Activated T-cell treated with anti-CD3 and anti-CD28 coated beads for 48 hours (primary cell): ENCODE data around the gene DAZAP2.

Source experiments
- DNase-seq: peaks from one replicate; pipeline ENCODE4 v3.0.0-alpha.2; 2020; ENCODE audit warnings: low read depth

The DAZAP2 gene

GRCh38 chr12:51238510-51239334 is at the start of gene DAZAP2:
TSS of gene DAZAP2 (plus strand) at chr12:51238826. CDS start at chr12:51238908, 82 bp downstream.
- DNase-seq, result peak; percentile 95

GRCh38 chr12:51189790-51190355 is 48.8 kb upstream of the DAZAP2 start:
- no peak for DNase-seq

GRCh38 chr12:51190820-51191219 is 47.8 kb upstream of the DAZAP2 start:
- DNase-seq, result no peak

GRCh38 chr12:51191516-51192283 is 46.9 kb upstream of the DAZAP2 start:
- no peak for DNase-seq

- DNase-seq, result no peak
Measured at GRCh38 chr12:51192284-51192671, 46.3 kb upstream of the DAZAP2 start.

GRCh38 chr12:51195841-51196240 is 42.8 kb upstream of the DAZAP2 start:
- no peak for DNase-seq

GRCh38 chr12:51196547-51196946 is 42.1 kb upstream of the DAZAP2 start:
- DNase-seq, result no peak

- DNase-seq, result no peak
Measured at GRCh38 chr12:51197736-51198567, 40.7 kb upstream of the DAZAP2 start.

- no peak for DNase-seq
Measured at GRCh38 chr12:51198568-51199365, 39.9 kb upstream of the DAZAP2 start.

GRCh38 chr12:51199366-51199945 is 39.2 kb upstream of the DAZAP2 start:
- no peak for DNase-seq

GRCh38 chr12:51200156-51200555 is 38.5 kb upstream of the DAZAP2 start:
- DNase-seq, result no peak

GRCh38 chr12:51200806-51201205 is 37.8 kb upstream of the DAZAP2 start:
- DNase-seq, result no peak

- DNase-seq, result no peak
Measured at GRCh38 chr12:51202718-51203117, 35.9 kb upstream of the DAZAP2 start.

- no peak for DNase-seq
Measured at GRCh38 chr12:51205350-51205749, 33.3 kb upstream of the DAZAP2 start.

GRCh38 chr12:51208016-51208660 is 30.5 kb upstream of the DAZAP2 start:
- DNase-seq, result no peak

GRCh38 chr12:51209259-51209658 is 29.4 kb upstream of the DAZAP2 start:
- DNase-seq, result no peak

- no peak for DNase-seq
Measured at GRCh38 chr12:51210690-51211395, 27.8 kb upstream of the DAZAP2 start.

GRCh38 chr12:51214895-51215294 is 23.7 kb upstream of the DAZAP2 start:
- no peak for DNase-seq

- DNase-seq, result no peak
Measured at GRCh38 chr12:51216642-51217041, 22.0 kb upstream of the DAZAP2 start.
